OCI-LY7 (cell line): ENCODE measurements around the gene MRPL45.

Experiments used
- EZH2phosphoT487 ChIP-seq: fragments of 200-600 bp; sonication (generic); IDR thresholded peaks from 2 replicates; pipeline ENCODE4 v1.6.1; 2018; ENCODE audit warnings: low read depth, borderline replicate concordance, mild to moderate bottlenecking, mixed run types, antibody characterized with exemption, low read length, moderate library complexity, mixed read lengths
- TF ChIP-seq, protein P1 (sequence below): fragments of 200-600 bp; sonication (generic); conservative IDR thresholded peaks from 2 replicates; pipeline ENCODE4 v1.5.1; 2014; ENCODE audit warnings: mild to moderate bottlenecking, antibody characterized with exemption, low read length, moderate library complexity, mixed read lengths

DNA sequence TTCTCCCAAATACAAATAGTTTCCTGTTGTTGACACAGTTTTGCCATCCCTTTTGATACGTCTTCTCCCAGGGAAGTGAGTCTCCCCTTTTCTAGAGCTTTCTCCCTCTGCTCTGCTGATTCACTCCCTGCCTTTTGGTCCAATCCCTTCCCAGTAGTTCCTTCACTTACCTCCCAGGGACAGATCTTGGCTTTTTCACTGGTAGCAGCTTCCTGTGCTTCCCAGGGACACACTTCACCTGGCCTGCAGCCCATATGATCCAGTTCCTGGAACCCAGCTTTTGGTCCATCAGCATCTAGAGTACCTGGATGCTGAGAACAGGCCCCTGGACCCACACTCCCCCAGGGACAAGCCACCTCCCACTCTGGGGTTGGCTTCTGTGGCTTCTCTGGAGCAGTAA, 31.0 kb downstream of the MRPL45 start:
- TF ChIP-seq, protein P1, sequence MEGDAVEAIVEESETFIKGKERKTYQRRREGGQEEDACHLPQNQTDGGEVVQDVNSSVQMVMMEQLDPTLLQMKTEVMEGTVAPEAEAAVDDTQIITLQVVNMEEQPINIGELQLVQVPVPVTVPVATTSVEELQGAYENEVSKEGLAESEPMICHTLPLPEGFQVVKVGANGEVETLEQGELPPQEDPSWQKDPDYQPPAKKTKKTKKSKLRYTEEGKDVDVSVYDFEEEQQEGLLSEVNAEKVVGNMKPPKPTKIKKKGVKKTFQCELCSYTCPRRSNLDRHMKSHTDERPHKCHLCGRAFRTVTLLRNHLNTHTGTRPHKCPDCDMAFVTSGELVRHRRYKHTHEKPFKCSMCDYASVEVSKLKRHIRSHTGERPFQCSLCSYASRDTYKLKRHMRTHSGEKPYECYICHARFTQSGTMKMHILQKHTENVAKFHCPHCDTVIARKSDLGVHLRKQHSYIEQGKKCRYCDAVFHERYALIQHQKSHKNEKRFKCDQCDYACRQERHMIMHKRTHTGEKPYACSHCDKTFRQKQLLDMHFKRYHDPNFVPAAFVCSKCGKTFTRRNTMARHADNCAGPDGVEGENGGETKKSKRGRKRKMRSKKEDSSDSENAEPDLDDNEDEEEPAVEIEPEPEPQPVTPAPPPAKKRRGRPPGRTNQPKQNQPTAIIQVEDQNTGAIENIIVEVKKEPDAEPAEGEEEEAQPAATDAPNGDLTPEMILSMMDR: no peak
- TF ChIP-seq EZH2phosphoT487: no peak
